Dedifferentiated amniotic fluid mesenchymal stem cell (primary cell): ENCODE measurements around the gene KRTAP5-2.
A peak's percentile ranks its signal among the peaks of the same experiment; 100 is the strongest.

Experiments
- DNase-seq: peaks from one replicate; pipeline ENCODE4 v3.0.0-alpha.2; 2016; ENCODE audit errors: extremely low spot score

The KRTAP5-2 gene

DNA sequence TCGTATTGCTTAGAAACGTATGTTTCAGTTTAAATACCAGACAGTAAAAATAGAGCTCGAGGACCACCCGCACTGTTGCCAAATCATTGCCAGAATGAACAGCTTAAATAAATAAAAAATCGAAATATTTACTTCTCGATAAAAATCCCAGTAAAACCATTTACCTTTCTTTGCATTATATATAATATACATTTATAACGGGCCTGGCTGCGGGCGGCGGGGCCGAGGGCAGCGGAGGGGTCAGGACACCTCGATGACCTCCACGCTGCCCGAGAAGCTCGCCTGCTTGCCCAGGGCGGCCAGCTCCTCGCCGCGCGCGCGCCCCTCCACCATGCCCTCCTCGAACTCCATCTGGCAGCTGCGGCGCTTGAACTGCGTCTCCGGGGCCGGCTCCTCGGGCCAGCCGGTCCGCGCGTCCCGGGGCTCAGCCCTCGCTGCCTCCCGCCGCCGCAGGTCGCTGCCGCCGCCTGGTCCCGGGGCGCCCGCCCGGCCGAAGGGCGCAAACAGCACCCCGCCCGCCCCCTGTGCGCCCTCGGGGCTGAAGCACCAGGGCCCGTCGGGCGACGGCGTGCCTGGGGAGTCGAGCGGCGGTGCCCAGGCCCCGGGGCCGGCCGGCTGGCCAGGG is 41.7 kb downstream of the KRTAP5-2 start:
- DNase-seq: no peak

- no peak for DNase-seq
Measured at GRCh38 chr11:1555713-1556153, 42.4 kb downstream of the KRTAP5-2 start.

DNA sequence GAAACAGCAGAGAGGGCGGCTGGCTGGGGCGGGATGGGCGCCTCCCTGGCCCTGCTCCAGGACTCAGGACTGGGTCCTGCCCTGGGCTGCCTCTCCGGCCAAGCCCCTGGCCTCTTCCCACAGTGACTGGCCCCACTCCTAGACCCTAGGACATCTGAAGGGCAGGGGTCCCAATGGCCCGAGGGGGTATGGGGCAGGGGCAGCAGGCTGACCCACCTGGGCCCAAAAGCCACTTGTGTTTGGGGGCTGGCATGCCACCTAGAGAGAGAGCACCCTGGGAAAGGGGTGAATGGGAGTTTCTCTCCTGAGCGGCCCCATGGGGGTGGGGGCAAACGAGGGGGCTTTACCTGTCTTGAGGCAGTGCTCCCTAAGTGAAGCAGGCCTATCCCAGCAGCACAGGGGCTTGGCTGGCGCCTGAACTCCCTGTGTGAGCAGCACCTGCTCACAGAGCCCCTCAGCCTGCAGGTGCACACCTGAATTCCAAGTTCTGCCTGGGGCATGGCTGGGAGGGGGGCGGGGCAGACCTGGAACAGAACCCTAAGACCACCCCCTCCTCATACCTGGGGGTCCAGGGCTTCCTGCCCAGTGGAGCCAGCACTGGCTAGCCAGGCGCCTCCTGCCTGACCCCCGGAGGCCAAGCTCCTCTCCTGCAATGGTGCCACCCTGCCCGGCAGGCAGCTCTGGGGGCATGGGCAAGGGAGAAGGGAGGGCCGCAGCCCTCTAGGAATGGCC is 42.9 kb downstream of the KRTAP5-2 start:
- DNase-seq: no peak

DNA sequence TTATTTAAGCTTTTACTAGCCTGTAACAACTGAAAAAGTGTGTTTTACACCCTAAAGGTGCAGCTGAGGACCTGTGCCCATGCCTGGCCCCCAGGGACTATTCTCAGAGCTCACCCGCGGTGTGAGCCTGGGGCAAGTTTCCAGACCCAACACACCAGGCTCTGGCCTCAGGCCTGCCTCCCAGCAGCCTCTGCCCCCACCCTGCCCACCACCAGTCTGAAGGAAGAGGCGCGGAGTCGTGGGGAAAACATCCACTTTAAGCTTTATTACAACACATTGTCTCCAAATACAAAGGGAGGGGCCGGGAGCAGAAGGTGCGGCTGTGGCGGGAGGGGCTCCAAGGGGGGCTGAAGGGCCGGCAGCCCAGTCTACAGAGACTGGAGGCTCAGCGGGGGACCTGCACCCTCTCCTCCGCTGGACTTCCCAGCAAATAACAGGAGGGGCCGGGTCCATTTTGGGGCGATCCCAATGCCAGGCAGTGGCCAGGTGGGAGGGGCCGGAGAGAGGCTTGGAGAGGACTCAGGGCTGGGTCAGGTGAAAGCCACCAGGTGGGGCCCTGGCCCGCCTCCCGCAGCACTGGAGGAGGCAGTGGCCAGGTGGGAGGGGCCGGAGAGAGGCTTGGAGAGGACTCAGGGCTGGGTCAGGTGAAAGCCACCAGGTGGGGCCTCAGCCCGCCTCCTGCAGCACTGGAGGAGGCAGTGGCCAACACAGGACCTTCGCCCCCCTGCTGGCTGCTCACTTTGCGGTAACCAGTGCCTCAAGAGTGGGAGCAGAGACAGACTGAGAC is 44.1 kb downstream of the KRTAP5-2 start:
- DNase-seq: no peak

DNA sequence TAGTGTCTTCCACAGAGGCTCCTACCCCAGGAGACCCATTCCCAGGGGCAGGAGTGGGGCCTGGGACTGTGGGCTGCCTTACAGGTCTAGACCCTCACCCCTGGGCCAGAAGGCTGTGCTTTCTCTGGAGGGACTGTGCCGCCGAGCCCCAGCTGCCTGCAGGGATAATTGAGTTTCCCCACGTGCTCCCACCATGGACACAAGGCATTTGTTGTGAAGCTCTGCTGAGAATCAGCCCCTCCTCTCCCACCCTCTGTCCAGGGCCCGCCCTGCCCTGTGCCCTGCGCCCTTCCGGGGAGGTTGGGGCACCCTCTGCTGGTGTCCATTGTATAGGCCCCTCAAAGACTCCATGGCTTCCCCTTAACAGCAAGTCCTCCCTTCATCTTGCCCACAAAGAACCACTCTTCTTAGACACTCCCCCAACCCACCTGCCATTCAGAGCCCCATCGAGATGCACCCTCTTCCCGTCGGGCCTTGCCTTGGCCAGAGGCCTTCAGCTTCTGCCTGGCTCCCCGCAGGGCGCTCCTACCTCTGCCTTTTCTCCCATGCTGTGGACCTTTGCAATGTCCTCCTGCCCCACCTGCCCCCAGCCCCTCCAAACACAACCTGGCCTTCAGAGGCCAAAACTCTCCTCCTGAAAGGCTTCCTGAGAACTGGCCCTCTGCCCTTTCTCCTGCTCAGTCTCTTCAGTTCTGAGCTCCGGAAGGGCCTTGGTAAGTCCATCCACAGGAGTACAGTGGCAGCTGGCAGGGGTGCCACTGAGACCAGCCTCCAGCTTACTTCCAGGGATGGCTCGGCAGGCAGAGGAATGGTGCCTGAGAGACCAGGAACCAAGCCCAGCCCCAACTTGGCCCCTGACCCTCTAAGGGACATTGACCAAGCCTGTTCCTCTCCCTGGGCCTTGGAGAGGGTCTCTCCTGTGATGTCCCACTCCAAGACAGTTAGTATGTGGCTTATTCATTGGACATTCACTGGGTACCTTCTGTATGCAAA is 48.5 kb downstream of the KRTAP5-2 start:
- DNase-seq: no peak

DNA sequence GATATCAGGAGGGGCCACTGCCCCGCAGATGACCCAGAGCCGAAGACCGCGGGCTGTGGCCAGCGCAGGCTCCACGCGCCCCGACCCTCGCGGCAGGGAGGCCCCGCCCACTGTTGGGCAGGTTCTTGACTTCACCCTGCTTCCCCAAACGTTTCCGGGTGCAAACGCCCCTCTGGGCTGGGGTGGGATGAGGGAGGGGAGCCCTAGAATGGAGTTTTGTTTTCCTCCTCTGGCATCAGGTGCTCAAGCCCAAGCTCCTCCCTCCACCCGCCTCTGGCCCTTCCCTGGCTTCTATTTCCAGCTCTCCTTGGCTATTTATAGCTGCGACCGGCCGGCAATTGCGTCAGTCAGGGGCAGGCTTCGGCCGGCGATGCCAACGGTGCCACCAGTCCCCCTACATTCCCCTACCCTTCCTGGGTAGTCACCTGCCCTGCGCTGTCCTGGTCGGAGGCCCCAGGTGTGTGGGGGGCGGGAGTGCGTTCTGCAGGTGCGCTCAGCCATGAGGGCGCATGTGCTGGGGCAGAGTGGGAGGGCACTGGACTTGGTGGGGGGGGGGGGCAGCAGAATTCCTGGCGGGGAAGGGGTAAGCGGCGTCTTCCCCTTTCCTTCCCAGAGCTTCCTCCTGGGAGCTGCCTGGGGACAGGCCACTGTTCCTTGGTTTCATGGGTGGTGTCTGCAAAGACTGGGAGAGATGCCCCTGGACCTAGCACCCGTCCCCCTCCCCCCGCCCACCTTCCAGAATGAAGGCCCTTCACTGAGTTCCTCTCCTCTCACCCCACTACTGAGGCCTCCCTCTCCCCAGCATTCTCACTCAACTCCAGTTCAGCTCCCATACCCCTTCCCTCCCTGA is 49.6 kb downstream of the KRTAP5-2 start:
- DNase-seq: peak; percentile 38

DNA sequence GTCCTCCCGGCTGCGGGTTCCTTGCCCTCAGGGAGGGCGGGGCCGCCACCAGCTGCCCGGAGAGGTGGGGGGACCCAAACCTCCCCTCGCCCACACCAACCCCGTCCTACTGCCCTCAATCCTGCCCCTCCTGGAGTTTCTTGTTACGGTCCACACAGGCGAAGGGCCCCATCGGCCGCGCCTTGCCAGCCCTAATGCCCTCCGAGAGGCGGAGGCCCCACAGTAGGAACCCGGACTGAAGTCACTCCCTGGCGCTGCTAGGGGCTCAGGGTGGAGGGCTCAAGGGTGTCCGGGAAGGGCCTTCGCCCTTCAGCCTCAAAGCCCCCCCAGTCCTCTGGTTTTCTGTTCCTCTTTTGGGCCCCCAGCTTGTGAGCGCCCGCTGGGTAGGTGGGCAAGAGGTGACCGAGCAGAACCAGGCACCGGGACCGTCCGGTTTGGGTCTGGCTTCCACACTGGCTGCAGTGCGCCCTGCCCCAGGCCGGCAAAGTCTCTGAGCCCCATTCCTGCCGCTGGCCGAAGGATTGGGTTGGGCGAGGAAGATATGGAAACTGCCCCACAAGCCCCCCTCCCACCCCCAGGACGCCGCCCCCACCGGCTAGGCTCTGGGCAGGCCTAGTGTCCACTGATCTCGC is 50.5 kb downstream of the KRTAP5-2 start:
- DNase-seq: no peak
